Mesenchymal stem cell (in vitro differentiated cells and primary cell): ENCODE measurements around the gene YY2.

Experiments used
- DNase-seq: peaks from one replicate; pipeline ENCODE4 v3.0.0-alpha.2; 2013
- H2AFZ ChIP-seq: one replicate; pipeline ENCODE4 v1.6.1; 2013; ENCODE audit warnings: low read depth, mild to moderate bottlenecking, control low read depth, inconsistent platforms, low read length, moderate library complexity
- H2AK5ac ChIP-seq: 2 replicates; pipeline ENCODE4 v1.6.1; 2013; ENCODE audit warnings: low read length, moderate library complexity, mild to moderate bottlenecking, inconsistent platforms; ENCODE audit not compliant: severe bottlenecking
- H2BK120ac ChIP-seq: one replicate; pipeline ENCODE4 v1.6.1; 2013; ENCODE audit warnings: low read depth, mild to moderate bottlenecking, inconsistent platforms, low read length, moderate library complexity
- H2BK12ac ChIP-seq, 2 experiments: one replicate each; pipeline ENCODE4 v1.6.1; 2013; ENCODE audit warnings: inconsistent platforms in 2 of 2, low read length in 2 of 2, mild to moderate bottlenecking in 2 of 2, moderate library complexity in 2 of 2, control low read depth in 1 of 2
- H2BK15ac ChIP-seq: one replicate; pipeline ENCODE4 v1.6.1; 2013; ENCODE audit warnings: mild to moderate bottlenecking, low read depth, inconsistent platforms; ENCODE audit not compliant: poor library complexity, severe bottlenecking
- H2BK5ac ChIP-seq: 2 replicates; pipeline ENCODE4 v1.6.1; 2013; ENCODE audit warnings: low read depth, mild to moderate bottlenecking, low read length, control low read depth, inconsistent platforms; ENCODE audit not compliant: poor library complexity, severe bottlenecking
- H3K14ac ChIP-seq, 2 experiments: one replicate each; pipeline ENCODE4 v1.6.1; 2013; ENCODE audit warnings: inconsistent platforms in 2 of 2, low read length in 2 of 2, control low read depth in 1 of 2, mild to moderate bottlenecking in 1 of 2, moderate library complexity in 1 of 2
- H3K18ac ChIP-seq, 2 experiments: one replicate each; pipeline ENCODE4 v1.6.1; 2013; ENCODE audit warnings: inconsistent platforms in 2 of 2, low read length in 2 of 2, control low read depth in 1 of 2, low read depth in 1 of 2, mild to moderate bottlenecking in 1 of 2
- H3K23ac ChIP-seq, 2 experiments: one replicate each; pipeline ENCODE4 v1.6.1; 2013; ENCODE audit warnings: inconsistent platforms in 2 of 2, low read length in 2 of 2, mild to moderate bottlenecking in 2 of 2, moderate library complexity in 2 of 2, control low read depth in 1 of 2
- H3K27ac ChIP-seq: 2 replicates; pipeline ENCODE4 v1.5.1; 2013; ENCODE audit warnings: mild to moderate bottlenecking, moderate library complexity, low read length, control low read depth, inconsistent platforms; ENCODE audit not compliant: poor library complexity, severe bottlenecking
- H3K27me3 ChIP-seq, 2 experiments: 2 replicates each; pipeline versions ENCODE4 v1.6.1 to v1.7.0; 2013; ENCODE audit warnings: low read length in 2 of 2, mild to moderate bottlenecking in 2 of 2, moderate library complexity in 2 of 2, control low read depth in 1 of 2, inconsistent platforms in 1 of 2; ENCODE audit not compliant: control insufficient read depth in 1 of 2, insufficient read depth in 1 of 2
- H3K36me3 ChIP-seq, 2 experiments: 2 replicates each; pipeline versions ENCODE4 v1.6.1 to v1.7.0; 2013; ENCODE audit warnings: low read length in 2 of 2, control low read depth in 1 of 2, inconsistent platforms in 1 of 2, low read depth in 1 of 2, mild to moderate bottlenecking in 1 of 2; ENCODE audit not compliant: insufficient read depth in 2 of 2, control insufficient read depth in 1 of 2
- H3K4ac ChIP-seq, 2 experiments: one replicate each; pipeline ENCODE4 v1.6.1; 2013; ENCODE audit warnings: inconsistent platforms in 2 of 2, low read length in 2 of 2, mild to moderate bottlenecking in 2 of 2, moderate library complexity in 2 of 2, control low read depth in 1 of 2, low read depth in 1 of 2
- H3K4me1 ChIP-seq: 2 replicates; pipeline ENCODE4 v1.6.1; 2013; ENCODE audit warnings: low read depth, low read length, control low read depth; ENCODE audit not compliant: control insufficient read depth, insufficient read depth
- H3K4me2 ChIP-seq: 2 replicates; pipeline ENCODE4 v1.6.1; 2013; ENCODE audit warnings: low read length, mild to moderate bottlenecking, inconsistent platforms; ENCODE audit not compliant: poor library complexity, severe bottlenecking
- H3K4me3 ChIP-seq, 2 experiments: 2 replicates each; pipeline versions ENCODE4 v1.5.1 to v1.7.0; 2013; ENCODE audit warnings: low read length in 2 of 2, mild to moderate bottlenecking in 2 of 2, control low read depth in 1 of 2, low read depth in 1 of 2; ENCODE audit not compliant: insufficient read depth in 1 of 2
- H3K79me1 ChIP-seq: replicated peaks from 2 replicates; pipeline ENCODE4 v1.6.1; 2013; ENCODE audit warnings: mild to moderate bottlenecking, control low read depth, low read length, inconsistent platforms; ENCODE audit not compliant: poor library complexity, severe bottlenecking
- H3K9ac ChIP-seq: 2 replicates; pipeline ENCODE4 v1.7.0; 2013; ENCODE audit warnings: mild to moderate bottlenecking, low read length, moderate library complexity
- H3K9me3 ChIP-seq: 2 replicates; pipeline ENCODE4 v1.7.0; 2013; ENCODE audit warnings: mild to moderate bottlenecking, low read length; ENCODE audit not compliant: control insufficient read depth
- H4K8ac ChIP-seq: one replicate; pipeline ENCODE4 v1.6.1; 2013; ENCODE audit warnings: inconsistent platforms, mild to moderate bottlenecking, low read length, moderate library complexity
- H4K91ac ChIP-seq: one replicate; pipeline ENCODE4 v1.6.1; 2013; ENCODE audit warnings: mild to moderate bottlenecking, low read length, inconsistent platforms
- WGBS: methylation state at CpG from one replicate; pipeline ENCODE4 v1.1.7; 2013; ENCODE audit warnings: mixed read lengths; 5-methylcytosine and 5-hydroxymethylcytosine counted together

Gene YY2

GRCh38 chrX:21840193-21840545 is 15.6 kb upstream of the YY2 start:
- Histone ChIP-seq H3K27me3 (no peaks in the 10 kb centered on the region), H3K18ac (no peak overlapping the region), H2BK12ac (no peak overlapping the region), H3K27ac (no peak overlapping the region), H2AFZ (no peak overlapping the region), H2AK5ac (no peak overlapping the region), H3K14ac (no peak overlapping the region), H2BK5ac (no peak overlapping the region), H3K79me1 (peaks cover 5% of the 10 kb centered on the region), H2BK15ac (no peak overlapping the region), H3K36me3 (peaks cover 2 to 19% of the 10 kb centered on the region in 2 experiments), H3K9me3 (no peaks in the 10 kb centered on the region), H2BK120ac (no peak overlapping the region), H3K9ac (peak overlapping the region; percentile 98), H4K8ac (no peak overlapping the region), H4K91ac (no peak overlapping the region), H3K4me1 (no peaks in the 10 kb centered on the region), H3K4me2 (peak overlapping the region; percentile 47), H3K23ac (no peak overlapping the region), H3K4me3 (peak overlapping the region in 1 of 2 experiments; percentile 80), H3K4ac (no peak overlapping the region)
- DNase-seq: no peak
- WGBS: 11% methylated on average over 4 of the region's 6 CpGs

- no peak overlapping the region for H3K18ac ChIP-seq
- H4K8ac ChIP-seq: no peak overlapping the region
- peaks cover 2 to 41% of the 10 kb centered on the region in 2 experiments for H3K36me3 ChIP-seq
- H3K4ac ChIP-seq: no peak overlapping the region
- H3K79me1 ChIP-seq: peaks cover 5% of the 10 kb centered on the region
- no peak overlapping the region for H2BK120ac ChIP-seq
- H3K27ac ChIP-seq: no peak overlapping the region
- H2BK5ac ChIP-seq: no peak overlapping the region
- H2AFZ ChIP-seq: no peak overlapping the region
- no peak overlapping the region for H3K4me3 ChIP-seq
- H3K23ac ChIP-seq: no peak overlapping the region
- H3K4me2 ChIP-seq: no peak overlapping the region
- no peaks in the 10 kb centered on the region for H3K27me3 ChIP-seq
- DNase-seq: no peak
- H4K91ac ChIP-seq: no peak overlapping the region
- no peak overlapping the region for H3K9ac ChIP-seq
- H3K4me1 ChIP-seq: no peaks in the 10 kb centered on the region
- no peak overlapping the region for H2BK15ac ChIP-seq
- no peak overlapping the region for H2AK5ac ChIP-seq
- H3K9me3 ChIP-seq: no peaks in the 10 kb centered on the region
- no CpG with 5 or more reads among the region's 5 CpGs for WGBS
- H3K14ac ChIP-seq: no peak overlapping the region
- no peak overlapping the region for H2BK12ac ChIP-seq
These were observed 12.6 kb upstream of the YY2 start for GRCh38 chrX:21843179-21843578.

- H2AFZ ChIP-seq: no peak overlapping the region
- no peak overlapping the region for H2BK5ac ChIP-seq
- no peak overlapping the region for H3K18ac ChIP-seq
- no peak overlapping the region for H3K23ac ChIP-seq
- no peak overlapping the region for H3K4ac ChIP-seq
- no peaks in the 10 kb centered on the region for H3K4me1 ChIP-seq
- no peak overlapping the region for H4K8ac ChIP-seq
- no peak overlapping the region for H2BK120ac ChIP-seq
- no peak overlapping the region for H4K91ac ChIP-seq
- no peak overlapping the region for H2BK12ac ChIP-seq
- H3K27ac ChIP-seq: no peak overlapping the region
- H3K14ac ChIP-seq: no peak overlapping the region
- DNase-seq: no peak
- H3K4me2 ChIP-seq: no peak overlapping the region
- no peaks in the 10 kb centered on the region for H3K9me3 ChIP-seq
- H3K27me3 ChIP-seq: no peaks in the 10 kb centered on the region
- 100% methylated on average over 2 of the region's 6 CpGs for WGBS
- no peak overlapping the region for H2AK5ac ChIP-seq
- no peak overlapping the region for H2BK15ac ChIP-seq
- H3K79me1 ChIP-seq: peaks cover 5% of the 10 kb centered on the region
- H3K36me3 ChIP-seq: peaks cover 2 to 41% of the 10 kb centered on the region in 2 experiments
- H3K4me3 ChIP-seq: no peak overlapping the region
- H3K9ac ChIP-seq: no peak overlapping the region
These were observed 10.7 kb upstream of the YY2 start for GRCh38 chrX:21845096-21845495.

- peaks cover 3% of the 10 kb centered on the region for H3K79me1 ChIP-seq
- WGBS: no CpG with 5 or more reads among the region's 1 CpG
- no peak overlapping the region for H2BK5ac ChIP-seq
- H2AFZ ChIP-seq: no peak overlapping the region
- H3K9me3 ChIP-seq: no peaks in the 10 kb centered on the region
- no peak overlapping the region for H3K14ac ChIP-seq
- H3K27me3 ChIP-seq: no peaks in the 10 kb centered on the region
- H2BK12ac ChIP-seq: no peak overlapping the region
- no peak overlapping the region for H3K4ac ChIP-seq
- H3K36me3 ChIP-seq: peaks cover 2 to 59% of the 10 kb centered on the region in 2 experiments
- no peak overlapping the region for H3K18ac ChIP-seq
- H3K23ac ChIP-seq: no peak overlapping the region
- no peak overlapping the region for H3K9ac ChIP-seq
- H3K4me3 ChIP-seq: no peak overlapping the region
- H3K4me2 ChIP-seq: no peak overlapping the region
- no peak overlapping the region for H2BK15ac ChIP-seq
- H3K4me1 ChIP-seq: no peaks in the 10 kb centered on the region
- H2AK5ac ChIP-seq: no peak overlapping the region
- DNase-seq: no peak
- no peak overlapping the region for H2BK120ac ChIP-seq
- no peak overlapping the region for H3K27ac ChIP-seq
- no peak overlapping the region for H4K8ac ChIP-seq
- no peak overlapping the region for H4K91ac ChIP-seq
These were observed 8.4 kb upstream of the YY2 start for GRCh38 chrX:21847342-21847741.
